Thymus (tissue), 11 donors: ENCODE results near the gene SFT2D3. TPM values are rescaled to one million over a fixed set of nuclear protein-coding genes. Genes with fewer than 3 reads are reported as not detected.

ENCODE experiments used
- DNase-seq, 9 donors: peaks; one replicate each; pipeline ENCODE4 v3.0.0-alpha.2; 2013; ENCODE audit warnings: low spot score in 9 of 9, low read depth in 6 of 9, missing footprints in 1 of 9
- H3K27ac ChIP-seq, 2 donors: one replicate each; pipeline ENCODE4 v1.5.1; 2013; ENCODE audit warnings: control low read depth in 1 of 2, low read depth in 1 of 2, low read length in 1 of 2, mild to moderate bottlenecking in 1 of 2, moderate library complexity in 1 of 2
- H3K27me3 ChIP-seq, 2 donors: one replicate each; pipeline ENCODE4 v1.5.1; 2013; ENCODE audit warnings: low read length in 1 of 2; ENCODE audit not compliant: control insufficient read depth in 2 of 2, insufficient read depth in 1 of 2
- H3K36me3 ChIP-seq, 2 donors: one replicate each; pipeline ENCODE4 v1.5.1; 2013; ENCODE audit warnings: low read length in 1 of 2, mild to moderate bottlenecking in 1 of 2, moderate library complexity in 1 of 2; ENCODE audit not compliant: control insufficient read depth in 2 of 2, insufficient read depth in 2 of 2
- H3K4me1 ChIP-seq, 2 donors: one replicate each; pipeline ENCODE4 v1.5.1; 2013; ENCODE audit warnings: low read length in 2 of 2; ENCODE audit not compliant: control insufficient read depth in 2 of 2, insufficient read depth in 2 of 2
- H3K4me3 ChIP-seq, 2 donors: one replicate each; pipeline ENCODE4 v1.5.1; 2013; ENCODE audit warnings: low read length in 2 of 2, control low read depth in 1 of 2, mild to moderate bottlenecking in 1 of 2
- H3K9me3 ChIP-seq, 2 donors: one replicate each; pipeline ENCODE4 v1.5.1; 2013; ENCODE audit warnings: low read length in 1 of 2, mild to moderate bottlenecking in 1 of 2; ENCODE audit not compliant: control insufficient read depth in 2 of 2, insufficient read depth in 1 of 2
- WGBS: extraction: QIAGEN DNeasy Blood & Tissue Kit; methylation state at CpG from one replicate; pipeline ENCODE4 v1.1.7; 2013; 5-methylcytosine and 5-hydroxymethylcytosine counted together
- polyA plus RNA-seq: library from polyadenylated mRNA; stranded (reverse); fragments of 200-250 nt; gene quantifications from one replicate; pipeline ENCODE4 v1.2.3, GENCODE V29; 2013
- total RNA-seq: library from RNA; stranded (reverse); fragments of 120-200 nt; gene quantifications from one replicate; pipeline ENCODE4 v1.2.4, GENCODE V29; 2013
- donor health status: healthy.

Gene SFT2D3
- total and polyA plus RNA-seq, 2 donors, result 7.3 to 8.8 TPM

GRCh38 chr2:127713562-127713961 is 12.3 kb downstream of the SFT2D3 start:
- Histone ChIP-seq H3K36me3 (peaks cover 47 to 58% of the 10 kb centered on the region in 2 donors), H3K9me3 (no peaks in the 10 kb centered on the region), H3K4me1 (no peaks in the 10 kb centered on the region), H3K27me3 (no peaks in the 10 kb centered on the region), H3K4me3 (no peak overlapping the region), H3K27ac (no peak overlapping the region)
- 98% methylated on average over 25 of the region's 25 CpGs for WGBS
- no peak for DNase-seq

- 98% methylated on average over 14 of the region's 14 CpGs for WGBS
- Histone ChIP-seq H3K27me3 (no peaks in the 10 kb centered on the region), H3K27ac (no peak overlapping the region), H3K4me3 (no peak overlapping the region), H3K9me3 (no peaks in the 10 kb centered on the region), H3K36me3 (peaks cover 48 to 60% of the 10 kb centered on the region in 2 donors), H3K4me1 (no peaks in the 10 kb centered on the region)
- no peak for DNase-seq
Observed at GRCh38 chr2:127715778-127716449, 14.6 kb downstream of the SFT2D3 start.

- DNase-seq, result no peak
- Histone ChIP-seq H3K4me1 (no peaks in the 10 kb centered on the region), H3K27ac (no peak overlapping the region), H3K36me3 (peaks cover 59 to 76% of the 10 kb centered on the region in 2 donors), H3K27me3 (no peaks in the 10 kb centered on the region), H3K4me3 (no peak overlapping the region), H3K9me3 (no peaks in the 10 kb centered on the region)
- 98% methylated on average over 4 of the region's 4 CpGs for WGBS
Observed at GRCh38 chr2:127718271-127718670, 17.0 kb downstream of the SFT2D3 start.

GRCh38 chr2:127719301-127720218 is 18.3 kb downstream of the SFT2D3 start:
- no peak overlapping the region for H3K4me3 ChIP-seq
- no peak overlapping the region for H3K27ac ChIP-seq
- no peaks in the 10 kb centered on the region for H3K4me1 ChIP-seq
- peaks cover 58 to 76% of the 10 kb centered on the region in 2 donors for H3K36me3 ChIP-seq
- no peak for DNase-seq
- WGBS, result 99% methylated on average over 13 of the region's 13 CpGs
- no peaks in the 10 kb centered on the region for H3K9me3 ChIP-seq
- no peaks in the 10 kb centered on the region for H3K27me3 ChIP-seq

- Histone ChIP-seq H3K4me1 (no peaks in the 10 kb centered on the region), H3K9me3 (no peaks in the 10 kb centered on the region), H3K36me3 (peaks cover 53 to 74% of the 10 kb centered on the region in 2 donors), H3K4me3 (no peak overlapping the region), H3K27ac (no peak overlapping the region), H3K27me3 (no peaks in the 10 kb centered on the region)
- WGBS, result 97% methylated on average over 6 of the region's 6 CpGs
- no peak for DNase-seq
Observed at GRCh38 chr2:127721311-127721977, 20.1 kb downstream of the SFT2D3 start.

- Histone ChIP-seq H3K36me3 (peaks cover 48 to 69% of the 10 kb centered on the region in 2 donors), H3K4me1 (no peaks in the 10 kb centered on the region), H3K9me3 (no peaks in the 10 kb centered on the region), H3K27ac (no peak overlapping the region), H3K27me3 (no peaks in the 10 kb centered on the region), H3K4me3 (no peak overlapping the region)
- no peak for DNase-seq
- 96% methylated on average over 2 of the region's 2 CpGs for WGBS
Observed at GRCh38 chr2:127721978-127722355, 20.7 kb downstream of the SFT2D3 start.

GRCh38 chr2:127722807-127723206 is 21.5 kb downstream of the SFT2D3 start:
- no peak overlapping the region for H3K27ac ChIP-seq
- no peak for DNase-seq
- no peaks in the 10 kb centered on the region for H3K27me3 ChIP-seq
- no peaks in the 10 kb centered on the region for H3K4me1 ChIP-seq
- no peak overlapping the region for H3K4me3 ChIP-seq
- WGBS, result 97% methylated on average over 3 of the region's 3 CpGs
- no peaks in the 10 kb centered on the region for H3K9me3 ChIP-seq
- peaks cover 48 to 67% of the 10 kb centered on the region in 2 donors for H3K36me3 ChIP-seq

GRCh38 chr2:127726158-127726880 is 25.0 kb downstream of the SFT2D3 start:
- WGBS, result 95% methylated on average over 6 of the region's 6 CpGs

More at GRCh38 chr2:127726158-127726880, 25.0 kb downstream of the SFT2D3 start:
- peaks cover 22 to 32% of the 10 kb centered on the region in 2 donors for H3K36me3 ChIP-seq
- no peak overlapping the region for H3K4me3 ChIP-seq
- DNase-seq, result no peak
- no peaks in the 10 kb centered on the region for H3K27me3 ChIP-seq
- no peak overlapping the region for H3K27ac ChIP-seq
- H3K4me1 ChIP-seq, result no peaks in the 10 kb centered on the region
- no peaks in the 10 kb centered on the region for H3K9me3 ChIP-seq
